ENCODE measurements around the gene RASA3. TPM values are rescaled to one million over a fixed set of nuclear protein-coding genes. Genes with fewer than 3 reads are reported as not detected.
"Not testable (repeated sequence)": the region's sequence is repeated elsewhere in the genome, so short reads cannot be mapped to it uniquely, and the experiment has no call there.

RASA3 gene
- total RNA-seq, 1 experiment from 2014 or later, result 0.26 TPM

DNA sequence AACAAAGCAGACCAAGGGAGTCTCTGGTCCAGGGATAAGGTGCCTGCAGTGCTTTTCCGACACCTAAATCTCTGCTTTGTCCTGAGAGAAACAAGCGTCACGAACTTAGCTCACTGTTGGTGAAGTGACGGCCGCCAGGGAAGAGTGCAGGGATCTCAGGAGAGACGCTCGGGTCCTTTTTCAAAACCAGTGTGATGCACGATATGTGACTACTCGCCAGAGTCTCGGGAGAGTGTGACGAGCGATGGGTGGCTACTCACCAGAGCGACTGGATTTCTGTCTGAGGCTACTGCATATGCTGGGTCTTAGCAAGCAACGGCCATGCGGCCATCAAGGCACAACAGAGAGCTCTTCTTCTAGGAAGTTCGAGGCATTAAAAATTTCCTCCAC, 30.1 kb upstream of the RASA3 start:
- Mint-ChIP-seq H3K4me3 (ENCODE audit: low read depth, unreplicated experiment) (no peak overlapping the region), H3K4me1 (ENCODE audit: low read depth, unreplicated experiment) (no peaks in the 10 kb centered on the region), H3K27ac (ENCODE audit: unreplicated experiment) (no peak overlapping the region), H3K27me3 (ENCODE audit: unreplicated experiment) (no peaks in the 10 kb centered on the region), H3K9me3 (ENCODE audit: low read depth, unreplicated experiment) (no peaks in the 10 kb centered on the region), H3K36me3 (ENCODE audit: insufficient read depth, unreplicated experiment) (no peaks in the 10 kb centered on the region)
- BruUV-seq (replicated peaks), result no TSS peak
- DNase-seq, result no peak
- intact Hi-C loops (cut with micrococcal nuclease; ENCODE audit: unreplicated experiment), result no loop called here
- CTCF ChIA-PET, result no interaction called here
- TF ChIP-seq, protein P1, sequence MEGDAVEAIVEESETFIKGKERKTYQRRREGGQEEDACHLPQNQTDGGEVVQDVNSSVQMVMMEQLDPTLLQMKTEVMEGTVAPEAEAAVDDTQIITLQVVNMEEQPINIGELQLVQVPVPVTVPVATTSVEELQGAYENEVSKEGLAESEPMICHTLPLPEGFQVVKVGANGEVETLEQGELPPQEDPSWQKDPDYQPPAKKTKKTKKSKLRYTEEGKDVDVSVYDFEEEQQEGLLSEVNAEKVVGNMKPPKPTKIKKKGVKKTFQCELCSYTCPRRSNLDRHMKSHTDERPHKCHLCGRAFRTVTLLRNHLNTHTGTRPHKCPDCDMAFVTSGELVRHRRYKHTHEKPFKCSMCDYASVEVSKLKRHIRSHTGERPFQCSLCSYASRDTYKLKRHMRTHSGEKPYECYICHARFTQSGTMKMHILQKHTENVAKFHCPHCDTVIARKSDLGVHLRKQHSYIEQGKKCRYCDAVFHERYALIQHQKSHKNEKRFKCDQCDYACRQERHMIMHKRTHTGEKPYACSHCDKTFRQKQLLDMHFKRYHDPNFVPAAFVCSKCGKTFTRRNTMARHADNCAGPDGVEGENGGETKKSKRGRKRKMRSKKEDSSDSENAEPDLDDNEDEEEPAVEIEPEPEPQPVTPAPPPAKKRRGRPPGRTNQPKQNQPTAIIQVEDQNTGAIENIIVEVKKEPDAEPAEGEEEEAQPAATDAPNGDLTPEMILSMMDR (IDR thresholded peaks at IDR 0.05; ENCODE audit: unreplicated experiment), result no peak

DNA sequence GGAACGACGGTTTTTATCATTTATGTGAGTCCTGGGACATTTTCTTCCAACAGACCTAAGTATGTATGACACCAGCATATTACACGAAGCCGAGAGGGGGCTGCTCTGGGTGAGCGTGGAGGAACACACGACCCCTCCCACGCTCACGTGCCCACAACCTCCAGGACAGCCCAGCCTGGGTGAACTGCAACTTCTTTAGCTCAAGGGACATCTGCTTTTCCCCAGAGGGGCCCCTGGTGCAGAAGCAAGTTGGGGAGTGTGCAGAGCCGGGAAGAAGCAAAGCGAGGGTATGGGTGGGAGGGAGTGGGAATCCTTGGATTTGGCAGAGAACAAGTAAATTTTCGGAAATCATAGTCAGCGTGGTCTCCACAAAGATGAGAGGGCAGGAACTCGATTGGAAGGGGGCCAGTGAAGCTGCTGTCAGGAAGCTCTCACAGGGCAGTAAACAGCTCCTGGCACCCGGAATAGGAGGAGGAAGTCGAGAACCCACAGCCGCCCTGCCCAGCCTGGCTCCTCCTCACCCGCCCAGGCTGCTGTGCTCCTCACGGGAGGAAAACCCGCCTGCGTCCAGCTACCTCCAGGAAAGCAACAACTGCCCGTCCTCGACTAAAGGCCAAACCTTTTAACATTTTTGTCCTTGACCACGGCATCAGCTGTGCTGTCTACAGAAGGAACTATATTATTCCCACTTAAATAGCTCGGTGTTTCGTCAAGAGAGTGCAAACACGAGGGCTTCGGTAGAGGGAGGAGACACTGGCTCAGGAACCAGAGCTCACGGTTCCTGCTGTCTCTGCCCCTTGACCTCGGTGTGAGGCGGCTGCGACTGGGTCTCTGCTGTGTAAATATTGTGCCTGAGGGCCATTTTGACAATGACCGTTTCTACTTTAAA, 29.5 kb upstream of the RASA3 start:
- intact Hi-C loops (cut with micrococcal nuclease; ENCODE audit: unreplicated experiment), result no loop called here

DNA sequence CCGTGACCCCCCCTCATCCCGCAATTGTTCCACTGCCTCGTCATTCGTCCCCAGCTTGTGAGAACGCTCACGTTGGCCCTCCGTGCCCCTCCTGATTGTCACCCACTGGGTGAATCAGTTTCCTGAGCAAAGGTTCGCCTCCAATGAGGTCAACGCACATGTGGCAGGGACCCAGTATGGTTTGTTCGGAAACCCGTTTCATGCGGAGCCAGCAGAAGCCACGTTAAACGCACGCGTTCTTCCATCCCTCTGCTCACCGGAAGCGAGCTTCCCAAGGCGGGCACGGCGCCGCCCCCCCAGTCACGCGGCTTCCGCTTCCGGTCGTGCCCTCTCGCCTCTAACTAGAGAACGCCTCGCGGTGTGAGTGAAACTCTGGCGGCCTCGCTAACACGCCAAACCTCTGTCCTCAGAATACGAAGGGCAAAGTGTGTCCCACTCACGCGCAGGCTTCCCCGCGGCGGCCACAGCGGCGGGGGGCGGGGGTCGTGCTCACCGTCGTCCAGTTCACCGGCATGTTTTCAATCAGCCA, 28.7 kb upstream of the RASA3 start:
- CTCF ChIA-PET, result no interaction called here
- intact Hi-C loops (cut with micrococcal nuclease; ENCODE audit: unreplicated experiment), result no loop called here
- DNase-seq, result no peak

More for the DNA sequence above, 29.5 kb upstream of the RASA3 start:
- no peaks in the 10 kb centered on the region for H3K4me1 Mint-ChIP-seq (ENCODE audit: low read depth, unreplicated experiment)
- BruUV-seq (replicated peaks), result no TSS peak
- H3K9me3 Mint-ChIP-seq (ENCODE audit: low read depth, unreplicated experiment), result no peaks in the 10 kb centered on the region
- TF ChIP-seq, protein P1 (IDR thresholded peaks at IDR 0.05; ENCODE audit: unreplicated experiment), result no peak
- no peak for DNase-seq
- no peaks in the 10 kb centered on the region for H3K27me3 Mint-ChIP-seq (ENCODE audit: unreplicated experiment)
- no peak overlapping the region for H3K27ac Mint-ChIP-seq (ENCODE audit: unreplicated experiment)
- no peaks in the 10 kb centered on the region for H3K36me3 Mint-ChIP-seq (ENCODE audit: insufficient read depth, unreplicated experiment)
- CTCF ChIA-PET, result no interaction called here
- H3K4me3 Mint-ChIP-seq (ENCODE audit: low read depth, unreplicated experiment), result no peak overlapping the region

DNA sequence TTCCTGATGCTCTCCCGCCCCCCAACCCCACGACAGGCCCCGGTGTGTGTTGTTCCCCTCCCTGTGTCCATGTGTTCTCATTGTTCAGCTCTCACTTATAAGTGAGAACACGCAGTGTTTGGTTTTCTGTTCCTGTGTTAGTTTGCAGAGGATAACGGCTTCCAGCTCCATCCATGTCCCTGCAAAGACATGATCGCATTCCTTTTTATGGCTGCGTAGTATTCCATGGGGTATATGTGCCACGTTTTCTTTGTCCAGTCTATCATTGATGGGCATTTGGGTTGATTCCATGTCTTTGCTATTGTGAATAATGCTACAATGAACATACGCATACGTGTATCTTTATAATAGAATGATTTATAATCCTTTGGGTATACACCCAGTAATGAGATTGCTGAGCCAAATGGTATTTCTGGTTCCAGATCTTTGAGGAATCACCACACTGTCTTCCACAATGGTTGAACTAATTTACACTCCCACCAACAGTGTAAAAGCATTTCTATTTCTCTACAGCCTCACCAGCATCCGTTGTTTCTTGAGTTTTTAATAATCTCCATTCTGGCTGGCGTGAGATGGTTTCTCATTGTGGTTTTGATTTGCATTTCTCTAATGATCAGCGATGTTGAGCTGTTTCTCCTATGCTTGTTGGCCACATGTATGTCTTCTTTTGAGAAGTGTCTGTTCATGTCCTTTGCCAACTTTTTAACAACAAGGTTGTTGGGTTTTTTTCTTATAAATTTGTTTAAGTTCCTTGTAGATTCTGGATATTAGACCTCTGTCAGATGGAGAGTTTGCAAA, 26.6 kb upstream of the RASA3 start:
- H3K27ac Mint-ChIP-seq (ENCODE audit: unreplicated experiment); CTCF ChIA-PET; H3K27me3 Mint-ChIP-seq (ENCODE audit: unreplicated experiment); H3K9me3 Mint-ChIP-seq (ENCODE audit: low read depth, unreplicated experiment); DNase-seq; H3K36me3 Mint-ChIP-seq (ENCODE audit: insufficient read depth, unreplicated experiment); H3K4me3 Mint-ChIP-seq (ENCODE audit: low read depth, unreplicated experiment); H3K4me1 Mint-ChIP-seq (ENCODE audit: low read depth, unreplicated experiment); intact Hi-C loops (cut with micrococcal nuclease; ENCODE audit: unreplicated experiment); BruUV-seq (replicated peaks): not testable (repeated sequence)

More for the DNA sequence above, 28.7 kb upstream of the RASA3 start:
- no peak overlapping the region for H3K4me3 Mint-ChIP-seq (ENCODE audit: low read depth, unreplicated experiment)
- H3K4me1 Mint-ChIP-seq (ENCODE audit: low read depth, unreplicated experiment), result no peaks in the 10 kb centered on the region
- H3K27me3 Mint-ChIP-seq (ENCODE audit: unreplicated experiment), result no peaks in the 10 kb centered on the region
- TF ChIP-seq, protein P1 (IDR thresholded peaks at IDR 0.05; ENCODE audit: unreplicated experiment), result no peak
- BruUV-seq (replicated peaks), result no TSS peak
- H3K9me3 Mint-ChIP-seq (ENCODE audit: low read depth, unreplicated experiment), result no peaks in the 10 kb centered on the region
- H3K36me3 Mint-ChIP-seq (ENCODE audit: insufficient read depth, unreplicated experiment), result no peaks in the 10 kb centered on the region
- no peak overlapping the region for H3K27ac Mint-ChIP-seq (ENCODE audit: unreplicated experiment)
